SK-N-SH (cell line): ENCODE measurements around the gene USP26.
"Not testable (repeated sequence)": the region's sequence is repeated elsewhere in the genome, so short reads cannot be mapped to it uniquely, and the experiment has no call there.

Experiments
- EZH2phosphoT487 ChIP-seq: fragments of 200-600 bp; sonication (generic); IDR thresholded peaks from 2 replicates; pipeline ENCODE4 v1.6.1; 2017; ENCODE audit warnings: low read depth, mixed run types, mild to moderate bottlenecking, antibody characterized with exemption, moderate library complexity, borderline replicate concordance
- FOXM1 ChIP-seq: IDR thresholded peaks from 2 replicates; pipeline ENCODE4 v1.4.0; 2012; ENCODE audit warnings: low read depth, mild to moderate bottlenecking
- POLR2AphosphoS5 ChIP-seq: IDR thresholded peaks from 2 replicates; pipeline ENCODE4 v1.6.1; 2012; ENCODE audit warnings: low read depth, low read length
- TAF1 ChIP-seq: IDR thresholded peaks from 2 replicates; pipeline ENCODE4 v1.6.1; 2012; ENCODE audit warnings: low read depth, mild to moderate bottlenecking, low read length, moderate library complexity, borderline replicate concordance
- YY1 ChIP-seq: IDR thresholded peaks from 2 replicates; pipeline ENCODE4 v1.4.0; 2012; ENCODE audit warnings: low read depth, mild to moderate bottlenecking
- TF ChIP-seq, protein P1 (sequence below): fragments of 200-600 bp; sonication (generic); IDR thresholded peaks from 2 replicates; pipeline ENCODE4 v1.6.1; 2017; ENCODE audit warnings: antibody characterized with exemption, mild to moderate bottlenecking, moderate library complexity
- TF ChIP-seq, protein P2 (sequence below): IDR thresholded peaks from 2 replicates; pipeline ENCODE4 v1.6.1; 2012; ENCODE audit warnings: mild to moderate bottlenecking, low read depth, low read length, moderate library complexity

DNA sequence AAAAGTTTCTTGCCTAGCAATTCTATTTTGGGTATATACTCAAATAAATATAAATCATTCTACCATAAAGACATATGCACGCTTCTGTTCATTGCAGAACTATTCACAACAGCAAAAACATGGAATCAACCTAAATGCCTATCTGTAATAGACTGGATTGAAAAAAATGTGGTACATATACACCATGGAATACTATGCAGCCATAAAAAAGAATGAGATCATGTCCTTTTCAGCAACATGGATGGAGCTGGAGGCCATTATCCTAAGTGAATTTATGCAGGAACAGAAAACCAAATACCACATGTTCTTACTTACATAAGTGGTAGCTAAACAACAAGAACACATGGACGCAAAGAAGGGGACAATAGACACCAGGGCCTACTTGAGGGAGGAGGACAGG lies 116.9 kb downstream of the USP26 start:
- TF ChIP-seq FOXM1, TAF1, YY1, POLR2AphosphoS5, EZH2phosphoT487: not testable (repeated sequence)
- TF ChIP-seq, protein P1, sequence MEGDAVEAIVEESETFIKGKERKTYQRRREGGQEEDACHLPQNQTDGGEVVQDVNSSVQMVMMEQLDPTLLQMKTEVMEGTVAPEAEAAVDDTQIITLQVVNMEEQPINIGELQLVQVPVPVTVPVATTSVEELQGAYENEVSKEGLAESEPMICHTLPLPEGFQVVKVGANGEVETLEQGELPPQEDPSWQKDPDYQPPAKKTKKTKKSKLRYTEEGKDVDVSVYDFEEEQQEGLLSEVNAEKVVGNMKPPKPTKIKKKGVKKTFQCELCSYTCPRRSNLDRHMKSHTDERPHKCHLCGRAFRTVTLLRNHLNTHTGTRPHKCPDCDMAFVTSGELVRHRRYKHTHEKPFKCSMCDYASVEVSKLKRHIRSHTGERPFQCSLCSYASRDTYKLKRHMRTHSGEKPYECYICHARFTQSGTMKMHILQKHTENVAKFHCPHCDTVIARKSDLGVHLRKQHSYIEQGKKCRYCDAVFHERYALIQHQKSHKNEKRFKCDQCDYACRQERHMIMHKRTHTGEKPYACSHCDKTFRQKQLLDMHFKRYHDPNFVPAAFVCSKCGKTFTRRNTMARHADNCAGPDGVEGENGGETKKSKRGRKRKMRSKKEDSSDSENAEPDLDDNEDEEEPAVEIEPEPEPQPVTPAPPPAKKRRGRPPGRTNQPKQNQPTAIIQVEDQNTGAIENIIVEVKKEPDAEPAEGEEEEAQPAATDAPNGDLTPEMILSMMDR = not testable (repeated sequence)
- TF ChIP-seq, protein P2, sequence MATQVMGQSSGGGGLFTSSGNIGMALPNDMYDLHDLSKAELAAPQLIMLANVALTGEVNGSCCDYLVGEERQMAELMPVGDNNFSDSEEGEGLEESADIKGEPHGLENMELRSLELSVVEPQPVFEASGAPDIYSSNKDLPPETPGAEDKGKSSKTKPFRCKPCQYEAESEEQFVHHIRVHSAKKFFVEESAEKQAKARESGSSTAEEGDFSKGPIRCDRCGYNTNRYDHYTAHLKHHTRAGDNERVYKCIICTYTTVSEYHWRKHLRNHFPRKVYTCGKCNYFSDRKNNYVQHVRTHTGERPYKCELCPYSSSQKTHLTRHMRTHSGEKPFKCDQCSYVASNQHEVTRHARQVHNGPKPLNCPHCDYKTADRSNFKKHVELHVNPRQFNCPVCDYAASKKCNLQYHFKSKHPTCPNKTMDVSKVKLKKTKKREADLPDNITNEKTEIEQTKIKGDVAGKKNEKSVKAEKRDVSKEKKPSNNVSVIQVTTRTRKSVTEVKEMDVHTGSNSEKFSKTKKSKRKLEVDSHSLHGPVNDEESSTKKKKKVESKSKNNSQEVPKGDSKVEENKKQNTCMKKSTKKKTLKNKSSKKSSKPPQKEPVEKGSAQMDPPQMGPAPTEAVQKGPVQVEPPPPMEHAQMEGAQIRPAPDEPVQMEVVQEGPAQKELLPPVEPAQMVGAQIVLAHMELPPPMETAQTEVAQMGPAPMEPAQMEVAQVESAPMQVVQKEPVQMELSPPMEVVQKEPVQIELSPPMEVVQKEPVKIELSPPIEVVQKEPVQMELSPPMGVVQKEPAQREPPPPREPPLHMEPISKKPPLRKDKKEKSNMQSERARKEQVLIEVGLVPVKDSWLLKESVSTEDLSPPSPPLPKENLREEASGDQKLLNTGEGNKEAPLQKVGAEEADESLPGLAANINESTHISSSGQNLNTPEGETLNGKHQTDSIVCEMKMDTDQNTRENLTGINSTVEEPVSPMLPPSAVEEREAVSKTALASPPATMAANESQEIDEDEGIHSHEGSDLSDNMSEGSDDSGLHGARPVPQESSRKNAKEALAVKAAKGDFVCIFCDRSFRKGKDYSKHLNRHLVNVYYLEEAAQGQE = not testable (repeated sequence)
